ENCODE measurements around the gene TMEM132A. TPM values are rescaled to one million over a fixed set of nuclear protein-coding genes. Genes with fewer than 3 reads are reported as not detected.

TMEM132A gene
- polyA plus RNA-seq, 2 of the 4 experiments (the other 2 are of a cell fraction): 18.1 to 88.0 TPM

- TF ChIP-seq CTCF (IDR thresholded peaks at IDR 0.05): no peak
- TF ChIP-seq HEYL (CRISPR knock-in tag; IDR thresholded peaks at IDR 0.05): no peak
Observed at GRCh38 chr11:60952742-60953170, 28.5 kb downstream of the TMEM132A start (continued).

- 72% methylated on average over 6 of the region's 6 CpGs for whole genome bisulfite sequencing (ENCODE audit: missing lambda C conversion rate)
- Histone ChIP-seq H3K27ac (no peak overlapping the region), H3K4me3 (no peak overlapping the region), H3K4me2 (no peak overlapping the region), H3K9me3 (no peaks in the 10 kb centered on the region), H3K4me1 (no peaks in the 10 kb centered on the region)
- FAIRE-seq (no peak), DNase-seq (ENCODE audit: low read depth in 1 of 2, low spot score in 1 of 2) (no peak), ATAC-seq (peak in 1 of 2 experiments; percentile 30; a peak in 2 of 6 replicates)
- TF ChIP-seq POLR2AphosphoS2 (conservative IDR thresholded peaks at IDR 0.05; ENCODE audit: low read length): no peak
- TF ChIP-seq USF2 (IDR thresholded peaks at IDR 0.05): no peak
- no peak for TF ChIP-seq RCOR1 (IDR thresholded peaks at IDR 0.05; ENCODE audit: low read depth, low read length)
- no peak for TF ChIP-seq MAX (IDR thresholded peaks at IDR 0.05)
- no peak for TF ChIP-seq FOXS1 (CRISPR knock-in tag; IDR thresholded peaks at IDR 0.05)
- no peak for TF ChIP-seq FOSB (CRISPR knock-in tag; IDR thresholded peaks at IDR 0.05)
- no peak for TF ChIP-seq ZSCAN20 (CRISPR knock-in tag; IDR thresholded peaks at IDR 0.05)
- TF ChIP-seq ZC3H11A (IDR thresholded peaks at IDR 0.05): no peak
- ChIA-PET CTCF (interaction anchor here (0.6 to 2.2 kb wide), 6 partner anchors 9 to 1044 kb away, joined by 3 to 6 read pairs (median 4); partner anchors contain the start of gene CD6), POLR2A (no interaction called here)
Observed at GRCh38 chr11:60953781-60954180, 29.5 kb downstream of the TMEM132A start.

- POLR2A ChIA-PET: no interaction called here
- FAIRE-seq (no peak), ATAC-seq (no peak), DNase-seq (ENCODE audit: low read depth in 1 of 2, low spot score in 1 of 2) (no peak)
- WGBS (ENCODE audit: missing lambda C conversion rate): 61% methylated on average over 5 of the region's 5 CpGs
- no peak overlapping the region for H3K4me3 ChIP-seq
- TF ChIP-seq FOSB (CRISPR knock-in tag; IDR thresholded peaks at IDR 0.05) (no peak), MAX (IDR thresholded peaks at IDR 0.05) (no peak), TP53 (CRISPR knock-in tag; IDR thresholded peaks at IDR 0.05) (no peak), NPAS2 (CRISPR knock-in tag; IDR thresholded peaks at IDR 0.05; ENCODE audit: borderline replicate concordance) (no peak), E2F6 (IDR thresholded peaks at IDR 0.05; ENCODE audit: borderline replicate concordance, low read depth) (no peak), KDM5A (IDR thresholded peaks at IDR 0.05) (no peak), ATOH8 (CRISPR knock-in tag; IDR thresholded peaks at IDR 0.05; ENCODE audit: low read depth) (no peak), RAD21 (conservative IDR thresholded peaks at IDR 0.05 in 1 of 2, IDR thresholded peaks at IDR 0.05 in 1 of 2) (no peak), TFCP2L1 (CRISPR knock-in tag; IDR thresholded peaks at IDR 0.05) (no peak), GATA3 (IDR thresholded peaks at IDR 0.05; ENCODE audit: borderline replicate concordance) (no peak), RARB (CRISPR knock-in tag; IDR thresholded peaks at IDR 0.05) (no peak), FOSL2 (IDR thresholded peaks at IDR 0.05) (no peak), FOSL2 (CRISPR knock-in tag; IDR thresholded peaks at IDR 0.05) (no peak), CTCF (IDR thresholded peaks at IDR 0.05) (no peak), FOXS1 (CRISPR knock-in tag; IDR thresholded peaks at IDR 0.05) (no peak), ELK1 (IDR thresholded peaks at IDR 0.05; ENCODE audit: low read depth, low read length) (no peak), JUN (IDR thresholded peaks at IDR 0.05) (no peak), EHMT2 (IDR thresholded peaks at IDR 0.05; ENCODE audit: low read depth) (no peak), ZNF302 (CRISPR knock-in tag; IDR thresholded peaks at IDR 0.05) (no peak)
- no peaks in the 10 kb centered on the region for H3K9me3 ChIP-seq
- H3K4me1 ChIP-seq: no peaks in the 10 kb centered on the region
- CTCF ChIA-PET: interaction anchor here (0.9 to 2.2 kb wide), 7 partner anchors 8 to 175 kb away, joined by 3 to 6 read pairs (median 4); partner anchors contain the start of gene CD6
- no peak overlapping the region for H3K27ac ChIP-seq
- H3K4me2 ChIP-seq: no peak overlapping the region
Observed at GRCh38 chr11:60954421-60954820, 30.2 kb downstream of the TMEM132A start.

Measured in A549 (cell line).